Measurements from ENCODE around the gene SLC23A3. TPM values are rescaled to one million over a fixed set of nuclear protein-coding genes. Genes with fewer than 3 reads are reported as not detected.
"Not testable (repeated sequence)": the region's sequence is repeated elsewhere in the genome, so short reads cannot be mapped to it uniquely, and the experiment has no call there.

The SLC23A3 gene
- total RNA-seq, 1 donor from 2014 or later = not detected

DNA sequence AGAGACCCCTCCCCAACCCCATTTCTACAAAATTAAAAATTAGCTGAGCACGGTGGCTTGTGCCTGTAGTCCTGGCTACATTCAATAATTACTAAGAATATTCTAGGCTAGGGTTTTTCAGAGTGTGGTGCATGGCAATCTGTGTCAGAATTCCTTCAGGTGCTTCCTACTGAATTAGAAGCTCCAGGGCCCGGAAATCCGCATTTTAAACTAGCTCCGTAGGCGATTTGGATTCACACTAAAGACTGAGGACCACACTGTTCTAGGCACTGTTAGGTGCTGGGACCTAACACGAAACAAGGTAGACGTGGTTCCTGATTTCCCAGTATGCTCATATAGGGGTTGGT is 36.1 kb upstream of the SLC23A3 start:
- no peak for DNase-seq (ENCODE audit: low read depth)

DNA sequence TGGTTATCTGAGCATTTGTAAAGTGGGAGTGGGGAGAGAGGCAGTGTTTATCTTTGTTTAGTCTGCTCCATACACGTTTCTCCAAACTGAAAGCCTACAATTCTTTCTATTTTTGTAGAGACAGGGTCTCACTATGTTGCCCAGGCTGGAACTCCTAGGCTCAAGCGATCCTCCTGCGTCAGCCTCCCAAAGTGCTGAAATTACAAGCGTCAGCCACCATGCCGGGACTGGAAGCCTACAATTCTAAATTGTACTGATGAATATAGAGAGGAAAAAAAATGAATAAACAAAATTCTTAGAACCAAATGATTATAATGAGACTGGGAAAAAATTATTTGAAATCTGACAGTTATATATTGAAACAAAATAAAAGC is 35.3 kb upstream of the SLC23A3 start:
- DNase-seq (ENCODE audit: low read depth) = no peak

DNA sequence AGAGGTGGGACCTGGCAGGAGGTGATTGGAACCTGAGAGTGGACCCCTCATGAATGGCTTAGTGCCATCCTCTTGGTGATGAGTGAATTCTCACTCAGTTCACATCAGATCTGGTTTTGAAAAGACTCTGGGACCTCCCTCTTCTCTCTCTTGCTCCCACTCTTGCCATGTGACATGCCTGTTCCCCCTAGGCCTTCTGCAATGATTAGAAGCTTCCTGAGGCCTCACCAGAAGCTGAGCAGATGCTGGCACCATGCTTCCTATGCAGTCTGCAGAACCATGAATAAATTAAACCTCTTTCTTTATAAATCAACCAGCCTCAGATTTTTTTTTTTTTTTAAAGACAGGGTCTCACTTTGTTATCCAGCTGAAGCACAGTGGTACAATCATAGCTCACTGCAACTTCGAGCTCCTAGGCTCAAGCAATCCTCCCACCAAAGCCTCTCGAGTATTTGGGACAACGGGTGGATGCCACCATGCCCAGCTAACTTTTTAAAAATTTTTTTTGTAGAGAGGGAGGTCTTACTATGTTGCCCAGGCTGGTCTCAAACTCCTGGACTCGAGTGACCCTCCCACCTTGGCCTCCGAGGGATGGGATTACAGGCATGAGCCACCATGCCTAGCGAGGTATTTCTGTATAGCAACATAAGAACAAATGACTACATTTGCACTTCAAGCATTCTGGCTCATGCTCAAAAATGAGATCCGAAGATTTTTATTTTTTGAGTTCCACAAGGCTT is 34.8 kb upstream of the SLC23A3 start:
- no peak for DNase-seq (ENCODE audit: low read depth)

DNA sequence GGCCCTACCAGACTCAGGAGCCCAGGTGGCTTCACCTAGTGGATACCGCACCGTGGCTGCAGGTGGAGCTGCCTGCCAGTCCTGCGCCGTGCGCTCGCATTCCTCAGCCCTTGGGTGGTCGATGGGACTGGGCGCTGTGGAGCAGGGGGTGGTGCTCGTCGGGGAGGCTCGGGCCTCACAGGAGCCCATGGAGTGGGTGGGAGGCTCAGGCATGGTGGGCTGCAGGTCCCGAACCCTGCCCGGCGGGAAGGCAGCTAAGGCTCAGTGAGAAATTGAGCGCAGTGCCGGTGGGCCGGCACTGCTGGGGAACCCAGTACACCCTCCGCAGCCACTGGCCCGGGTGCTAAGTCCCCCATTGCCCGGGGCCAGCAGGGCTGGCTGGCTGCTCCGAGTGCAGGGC is 31.5 kb upstream of the SLC23A3 start:
- DNase-seq (ENCODE audit: low read depth) = not testable (repeated sequence)

DNA sequence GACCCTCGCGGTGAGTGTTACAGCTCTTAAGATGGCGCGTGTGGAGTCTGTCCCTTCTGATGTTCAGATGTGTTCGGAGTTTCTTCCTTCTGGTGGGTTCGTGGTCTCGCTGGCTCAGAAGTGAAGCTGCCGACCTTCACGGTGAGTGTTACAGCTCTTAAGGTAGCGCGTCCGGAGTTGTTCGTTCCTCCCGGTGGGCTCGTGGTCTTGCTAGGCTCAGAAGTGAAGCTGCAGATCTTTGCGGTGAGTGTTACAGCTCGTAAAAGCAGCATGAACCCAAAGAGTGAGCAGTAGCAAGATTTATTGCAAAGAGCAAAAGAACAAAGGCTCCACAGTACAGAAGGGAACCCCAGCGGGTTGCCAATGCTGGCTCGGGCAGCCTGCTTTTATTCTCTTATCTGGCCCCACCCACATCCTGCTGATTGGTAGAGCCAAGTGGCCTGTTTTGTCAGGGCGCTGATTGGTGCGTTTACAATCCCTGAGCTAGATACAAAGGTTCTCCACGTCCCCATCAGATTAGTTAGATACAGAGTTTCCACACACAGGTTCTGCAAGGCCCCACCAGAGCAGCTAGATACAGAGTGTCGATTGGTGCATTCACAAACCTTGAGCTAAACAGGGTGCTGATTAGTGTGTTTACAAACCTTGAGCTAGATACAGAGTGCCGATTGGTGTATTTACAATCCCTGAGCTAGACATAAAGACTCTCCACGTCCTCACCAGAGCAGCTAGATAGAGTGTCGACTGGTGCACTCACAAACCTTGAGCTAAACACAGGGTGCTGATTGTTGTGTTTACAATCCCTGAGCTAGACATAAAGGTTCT is 30.9 kb upstream of the SLC23A3 start:
- not testable (repeated sequence) for DNase-seq (ENCODE audit: low read depth)

DNA sequence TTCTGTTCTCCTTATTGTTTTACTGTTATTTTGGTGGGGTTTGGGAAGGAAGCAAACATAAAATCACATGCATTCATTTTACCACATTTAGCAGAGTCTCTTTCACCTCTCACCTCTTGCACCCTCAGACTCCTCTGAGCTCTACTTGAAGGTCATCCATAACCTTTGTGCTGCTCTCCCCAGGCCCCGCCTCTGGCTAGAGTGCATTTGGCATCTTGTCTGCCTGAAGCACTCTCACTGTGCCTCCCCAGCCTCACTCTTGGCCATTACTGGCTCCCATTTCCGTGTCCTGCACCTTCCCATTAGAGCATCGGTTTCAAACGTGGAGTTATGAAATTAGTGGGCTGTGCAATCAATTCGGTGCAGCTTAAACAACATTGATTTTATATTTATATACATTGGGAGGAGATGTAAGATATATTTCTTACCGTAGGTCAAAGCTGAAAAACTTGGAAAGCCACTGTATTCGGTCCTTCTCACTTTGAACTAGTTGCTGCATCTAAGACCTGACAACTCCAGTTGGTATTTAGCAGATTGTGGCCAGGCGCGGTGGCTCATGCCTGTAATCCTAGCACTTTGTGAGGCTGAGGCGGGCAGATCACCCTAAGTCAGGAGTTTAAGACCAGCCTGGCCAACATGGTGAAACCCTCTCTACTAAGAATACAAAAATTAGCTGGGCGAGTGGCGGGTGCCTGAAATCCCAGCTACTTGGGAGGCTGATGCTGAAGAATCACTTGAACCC is 29.8 kb upstream of the SLC23A3 start:
- DNase-seq (ENCODE audit: low read depth) = no peak

DNA sequence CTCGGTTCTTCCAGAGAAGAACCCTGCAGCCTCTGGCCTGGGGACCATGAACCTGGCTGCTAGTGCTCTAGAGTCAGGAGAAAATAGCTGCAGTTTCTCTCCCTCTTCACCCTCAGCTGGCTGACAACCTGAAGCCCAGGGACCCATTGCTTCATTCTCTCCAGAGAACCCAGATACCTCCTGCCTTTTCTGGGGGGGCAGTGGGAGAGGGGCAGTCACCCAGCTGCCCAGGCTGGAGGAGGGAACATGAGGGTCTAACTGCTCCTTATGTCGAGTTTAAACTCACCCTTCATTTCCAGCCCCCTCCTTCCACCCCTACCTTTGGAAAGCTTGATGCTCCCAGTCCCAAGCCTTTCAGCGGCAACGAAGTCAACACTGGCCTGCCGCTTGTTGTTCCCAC is 29.1 kb upstream of the SLC23A3 start:
- DNase-seq (ENCODE audit: low read depth) = no peak

DNA sequence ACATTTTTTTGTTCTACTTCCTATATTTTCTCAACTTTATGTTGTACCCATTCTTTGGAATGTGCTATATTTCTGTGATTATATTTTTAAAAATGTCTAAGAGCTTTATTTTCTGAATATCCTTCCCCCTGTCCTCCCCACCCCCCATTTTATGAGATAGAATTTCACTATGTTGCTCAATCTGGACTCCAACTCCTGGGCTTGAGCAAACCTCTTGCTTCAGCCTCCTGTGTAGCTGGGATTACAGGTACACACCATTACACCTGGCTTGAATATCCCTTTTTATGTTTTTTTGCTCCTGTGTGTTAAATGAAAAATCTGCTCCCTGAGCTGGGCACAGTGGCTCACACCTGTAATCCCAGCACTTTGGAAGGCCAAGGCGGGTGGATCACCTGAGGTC is 27.6 kb upstream of the SLC23A3 start:
- DNase-seq (ENCODE audit: low read depth) = no peak

DNA sequence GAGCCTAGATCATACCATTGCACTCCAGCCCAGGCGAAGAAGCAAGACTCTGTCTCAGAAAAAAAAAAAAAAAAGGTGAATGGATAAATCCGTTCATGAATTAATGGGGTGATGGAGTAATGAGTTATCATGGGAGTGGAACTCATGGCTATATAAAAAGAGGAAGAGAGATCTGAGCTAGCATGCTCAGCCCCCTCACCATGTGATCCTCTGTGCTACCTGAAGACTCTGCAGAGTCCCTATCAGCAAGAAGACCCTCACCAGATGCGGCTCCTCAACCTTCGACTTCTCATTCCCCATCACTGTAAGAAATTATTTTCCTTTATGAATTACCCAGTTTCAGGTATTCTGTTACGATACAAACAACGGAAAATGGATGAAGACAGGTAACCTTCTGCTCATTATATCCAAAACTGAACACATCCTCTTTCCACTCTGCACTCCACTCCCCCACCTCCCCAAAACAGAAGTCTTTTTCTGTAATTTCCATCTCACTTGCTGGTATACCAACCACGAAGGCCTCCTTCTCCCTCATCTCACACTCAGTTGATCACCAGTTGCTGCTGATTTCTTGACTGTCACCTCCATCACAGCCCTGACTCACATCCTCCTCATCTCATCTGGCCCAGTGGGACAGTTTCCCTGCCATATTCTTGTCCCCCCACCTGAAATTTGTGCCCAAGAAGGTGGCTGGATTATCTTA is 17.1 kb upstream of the SLC23A3 start:
- no peak for DNase-seq (ENCODE audit: low read depth)

DNA sequence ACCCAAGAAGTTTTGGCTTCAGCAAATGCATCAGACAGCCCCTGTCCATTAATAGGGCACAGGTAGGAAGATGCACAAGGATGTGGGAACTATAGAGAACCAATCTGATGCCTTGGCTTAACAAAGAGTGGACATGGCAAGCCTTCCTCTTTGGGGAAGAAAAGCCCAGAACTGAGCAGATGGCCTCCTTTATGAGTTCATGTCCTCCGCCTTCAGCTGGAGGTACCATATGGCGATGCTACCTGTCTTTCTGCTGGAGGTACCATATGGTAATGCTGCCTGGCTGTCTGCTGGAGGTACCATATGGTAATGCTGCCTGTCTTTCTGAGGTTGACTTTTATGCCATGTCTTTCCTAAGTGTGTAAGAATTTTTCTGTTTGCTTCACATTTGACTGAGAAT is 14.3 kb upstream of the SLC23A3 start:
- DNase-seq (ENCODE audit: low read depth) = no peak

DNA sequence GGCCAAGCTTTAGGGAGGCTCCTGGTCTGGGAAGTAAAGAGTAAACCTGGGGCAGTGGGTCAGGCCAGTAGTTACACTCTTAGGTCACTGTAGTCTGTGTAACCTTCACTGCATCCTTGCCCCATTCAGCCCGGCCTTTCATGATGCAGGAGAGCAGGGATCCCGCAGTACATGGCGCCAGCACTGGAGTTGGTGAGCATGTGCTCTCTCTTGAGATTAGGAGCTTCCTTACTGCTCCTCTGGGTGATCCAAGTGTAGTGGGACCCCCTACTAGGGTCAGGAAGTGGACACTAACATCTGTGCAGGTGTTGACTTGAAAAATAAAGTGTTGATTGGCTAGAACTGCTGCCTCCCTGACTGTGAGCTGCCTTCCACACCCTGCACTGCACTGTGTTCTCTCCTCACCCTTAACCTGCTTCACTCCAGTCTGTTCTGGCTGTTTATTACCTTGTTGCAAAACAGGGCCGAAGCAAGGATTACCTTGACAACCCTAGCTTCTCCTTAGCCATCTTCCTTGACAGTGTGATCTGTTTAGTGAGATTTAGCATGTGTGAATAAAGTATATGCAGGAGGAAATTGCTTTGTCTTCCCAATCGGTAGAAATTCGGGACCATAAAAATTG is 13.4 kb upstream of the SLC23A3 start:
- no peak for DNase-seq (ENCODE audit: low read depth)

DNA sequence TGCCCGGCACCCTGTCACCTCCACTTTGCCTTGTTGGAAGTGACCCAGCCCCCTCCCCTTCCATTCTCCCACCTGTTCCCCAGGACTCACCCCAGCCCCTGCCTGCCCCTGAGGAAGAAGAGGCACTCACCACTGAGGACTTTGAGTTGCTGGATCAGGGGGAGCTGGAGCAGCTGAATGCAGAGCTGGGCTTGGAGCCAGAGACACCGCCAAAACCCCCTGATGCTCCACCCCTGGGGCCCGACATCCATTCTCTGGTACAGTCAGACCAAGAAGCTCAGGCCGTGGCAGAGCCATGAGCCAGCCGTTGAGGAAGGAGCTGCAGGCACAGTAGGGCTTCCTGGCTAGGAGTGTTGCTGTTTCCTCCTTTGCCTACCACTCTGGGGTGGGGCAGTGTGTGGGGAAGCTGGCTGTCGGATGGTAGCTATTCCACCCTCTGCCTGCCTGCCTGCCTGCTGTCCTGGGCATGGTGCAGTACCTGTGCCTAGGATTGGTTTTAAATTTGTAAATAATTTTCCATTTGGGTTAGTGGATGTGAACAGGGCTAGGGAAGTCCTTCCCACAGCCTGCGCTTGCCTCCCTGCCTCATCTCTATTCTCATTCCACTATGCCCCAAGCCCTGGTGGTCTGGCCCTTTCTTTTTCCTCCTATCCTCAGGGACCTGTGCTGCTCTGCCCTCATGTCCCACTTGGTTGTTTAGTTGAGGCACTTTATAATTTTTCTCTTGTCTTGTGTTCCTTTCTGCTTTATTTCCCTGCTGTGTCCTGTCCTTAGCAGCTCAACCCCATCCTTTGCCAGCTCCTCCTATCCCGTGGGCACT is 12.7 kb upstream of the SLC23A3 start:
- DNase-seq (ENCODE audit: low read depth) = no peak

DNA sequence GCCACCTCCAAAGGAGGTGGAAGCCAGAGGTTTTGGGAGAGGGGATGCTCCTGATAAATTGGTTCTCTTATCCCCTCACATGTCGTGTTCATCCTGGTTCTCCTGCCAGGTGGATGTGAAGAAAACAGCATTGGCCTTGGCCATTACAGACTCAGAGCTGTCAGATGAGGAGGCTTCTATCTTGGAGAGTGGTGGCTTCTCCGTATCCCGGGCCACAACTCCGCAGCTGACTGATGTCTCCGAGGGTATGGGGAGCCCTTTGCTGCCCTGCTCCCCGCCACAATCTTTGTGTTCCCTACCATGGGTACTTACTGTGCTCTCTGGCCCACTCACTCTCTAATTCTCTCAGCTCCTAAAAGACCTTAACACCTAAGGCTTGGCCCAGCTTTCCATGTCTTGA is 11.7 kb upstream of the SLC23A3 start:
- no peak for DNase-seq (ENCODE audit: low read depth)

DNA sequence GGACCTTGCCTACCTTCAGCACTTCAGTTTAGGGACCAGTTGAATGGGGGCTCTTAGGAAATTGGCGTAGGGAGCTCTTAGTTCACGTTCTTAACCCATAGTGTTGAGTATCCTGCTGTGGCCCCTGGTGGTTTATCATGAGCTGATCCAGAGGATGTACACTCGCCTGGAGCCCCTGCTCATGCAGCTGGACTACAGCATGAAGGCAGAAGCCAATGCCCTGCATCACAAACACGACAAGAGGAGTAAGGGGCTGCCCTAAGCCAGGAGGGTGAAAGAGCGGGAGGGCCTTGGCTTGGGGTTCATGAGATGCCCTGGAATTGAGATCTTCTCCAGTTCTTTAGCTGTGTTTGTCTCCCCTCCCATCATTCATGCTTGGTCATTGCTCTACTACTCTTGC is 11.1 kb upstream of the SLC23A3 start:
- no peak for DNase-seq (ENCODE audit: low read depth)

DNA sequence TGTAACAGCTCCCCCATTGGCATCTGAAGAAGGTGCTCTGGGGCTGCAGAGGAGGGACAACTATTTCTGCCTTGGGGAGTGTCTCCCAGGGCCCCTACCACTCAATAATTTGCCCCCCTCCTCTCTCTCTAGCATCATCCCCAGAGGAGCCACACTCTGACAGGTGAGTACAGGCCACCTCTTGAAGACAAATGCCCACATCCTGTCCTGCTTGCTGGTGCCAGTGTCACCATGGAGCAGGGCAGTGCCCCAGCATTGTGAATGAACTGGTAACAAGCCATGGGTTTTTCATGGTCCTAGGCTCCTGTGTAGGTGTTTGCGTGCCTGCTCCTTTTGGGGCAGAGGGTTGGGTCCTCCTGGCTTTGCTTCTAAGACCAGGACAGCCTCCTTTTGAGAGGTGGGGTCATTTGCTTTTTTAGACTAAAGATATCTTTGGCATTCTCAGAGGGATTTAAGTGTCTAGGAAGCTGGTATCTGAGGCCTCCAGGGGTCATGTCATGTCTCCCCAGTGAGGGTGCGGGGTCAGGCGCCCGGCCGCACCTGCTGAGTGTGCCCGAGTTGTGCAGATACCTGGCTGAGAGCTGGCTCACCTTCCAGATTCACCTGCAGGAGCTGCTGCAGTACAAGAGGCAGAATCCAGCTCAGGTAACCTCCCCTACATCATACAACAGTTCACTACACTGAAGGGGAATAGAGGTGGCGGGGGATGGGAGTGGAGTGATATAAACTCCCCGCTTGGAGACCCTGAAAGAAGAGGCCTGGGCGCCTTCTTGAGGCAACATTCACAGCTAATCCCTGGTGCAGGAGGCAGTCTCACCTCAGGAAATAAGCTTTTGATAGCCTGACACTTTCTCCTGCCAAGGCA is 10.0 kb upstream of the SLC23A3 start:
- DNase-seq (ENCODE audit: low read depth) = no peak

DNA sequence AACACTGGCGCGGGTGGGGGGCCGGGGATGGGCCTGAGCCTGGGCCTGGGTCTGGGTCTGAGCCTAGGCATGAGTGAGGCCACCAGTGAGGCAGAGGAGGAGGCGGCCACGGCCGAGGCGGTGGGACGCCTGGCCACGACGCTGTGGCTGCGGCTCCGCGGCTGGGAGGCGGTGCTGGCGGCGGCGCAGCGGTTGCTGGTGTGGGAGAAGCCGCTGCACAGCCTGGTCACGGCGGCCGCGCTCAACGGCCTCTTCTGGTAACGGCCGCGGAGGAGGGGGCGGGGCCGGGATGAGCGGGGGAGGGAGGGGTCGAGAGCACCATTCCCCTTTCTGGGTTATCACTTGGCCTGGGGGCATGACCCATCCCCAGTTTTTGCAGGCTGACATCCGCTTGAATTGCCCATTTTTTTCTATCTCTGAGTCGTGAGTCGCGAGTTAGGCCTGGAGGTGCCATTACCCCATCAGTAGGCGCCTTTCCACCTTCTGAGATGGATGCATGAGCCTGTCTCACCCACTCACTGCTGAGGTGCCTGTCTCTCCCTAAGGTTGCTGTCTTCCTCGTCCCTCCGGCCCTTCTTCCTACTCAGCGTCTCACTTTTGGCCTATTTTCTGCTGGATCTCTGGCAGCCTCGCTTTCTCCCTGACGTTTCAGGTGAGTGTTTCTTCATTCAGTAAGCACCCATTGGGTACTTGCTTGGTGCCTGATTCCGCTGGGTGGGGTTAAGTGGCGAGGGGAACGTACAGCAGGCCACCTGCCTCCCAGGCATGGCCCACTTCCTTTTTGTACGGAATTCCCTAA is 8.7 kb upstream of the SLC23A3 start:
- peak; percentile 39 for DNase-seq (ENCODE audit: low read depth)

DNA sequence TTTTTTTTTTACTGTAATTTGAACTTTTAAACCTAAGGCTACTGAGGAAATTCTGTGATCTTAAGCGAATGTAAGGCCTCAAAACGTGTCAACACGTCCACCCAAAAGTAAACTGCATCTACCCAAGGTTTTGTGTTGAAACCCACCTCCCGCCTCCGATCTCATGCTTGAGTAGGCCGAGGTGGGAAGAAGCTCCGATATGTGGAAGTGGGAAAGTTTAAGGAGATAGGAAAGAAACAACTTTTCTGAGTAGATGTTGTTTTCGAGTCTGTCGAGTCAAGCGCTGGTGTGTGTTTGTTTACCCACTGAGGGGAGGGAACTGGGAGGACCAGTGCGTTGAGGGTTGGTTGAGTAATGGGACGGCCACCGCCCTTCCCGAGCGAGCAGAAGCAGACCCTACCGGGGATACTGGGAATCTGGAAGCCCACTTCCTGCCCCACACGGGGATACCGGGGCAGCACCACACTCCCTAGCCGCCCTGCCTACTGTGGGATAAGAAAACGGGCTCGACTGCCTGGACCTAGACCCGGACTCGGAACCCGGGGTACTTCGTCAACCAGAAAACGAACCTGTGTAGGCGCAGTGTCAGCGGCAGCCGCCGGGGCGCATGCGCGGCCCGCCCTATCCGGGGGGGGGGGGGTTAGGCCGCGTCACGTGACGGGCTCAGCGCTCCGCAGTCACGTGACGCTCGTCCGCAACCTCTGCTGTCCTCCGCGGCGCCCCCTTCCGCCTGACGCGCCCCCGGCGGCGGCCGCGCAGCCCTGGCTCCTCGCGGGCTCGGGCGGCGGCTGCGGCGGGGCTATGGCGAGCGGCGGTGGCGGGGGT is 7.9 kb upstream of the SLC23A3 start, which contains the start of gene RETREG2:
TSS of gene RETREG2 (plus strand) at position 724 of the 825 bp plus-strand sequence. CDS start at position 802, 78 bp downstream.
- peak; percentile 89 for DNase-seq (ENCODE audit: low read depth)

All from myocyte (in vitro differentiated cells).